ENCODE data around the gene WDR5.
A peak's percentile ranks its signal among the peaks of the same experiment; 100 is the strongest.

Gene WDR5

DNA sequence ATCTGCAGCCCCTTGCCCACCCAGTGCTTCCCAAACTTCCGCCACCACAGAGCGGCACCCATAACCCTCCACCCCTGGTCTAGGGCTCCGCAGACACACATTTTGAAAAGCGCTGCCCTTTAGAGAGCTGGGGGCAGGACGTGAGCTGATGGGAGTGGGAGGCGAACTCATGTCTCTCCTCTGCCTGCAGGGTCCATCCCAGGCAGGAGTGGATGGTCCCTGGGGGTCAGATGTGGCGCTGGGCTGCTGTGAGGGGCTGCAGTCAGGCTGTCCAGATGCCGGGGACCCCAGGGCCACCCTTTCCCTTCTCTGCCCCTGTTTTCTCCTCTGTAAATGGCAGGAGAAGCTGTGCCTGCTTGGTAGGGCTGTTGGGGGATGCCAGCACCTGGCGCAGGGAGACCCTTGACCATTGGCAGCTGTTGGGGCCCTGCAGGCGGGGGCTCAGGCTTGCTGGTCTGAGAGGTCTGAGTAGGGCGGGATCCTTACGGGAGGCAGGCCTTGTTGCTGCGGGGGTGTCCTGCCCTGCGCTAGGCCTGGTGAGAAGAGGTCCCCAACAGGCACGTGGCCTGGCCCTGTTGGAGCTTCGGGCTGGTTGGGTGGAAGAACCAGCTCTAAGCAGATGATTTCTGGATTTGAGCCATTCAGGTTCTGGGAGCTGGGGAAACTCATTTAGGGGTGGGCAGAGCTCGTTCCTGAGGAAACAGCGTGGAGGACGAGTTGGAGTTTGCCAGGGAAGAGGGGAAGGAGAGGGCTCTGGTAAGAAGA, 38.8 kb downstream of the WDR5 start:
- no peak for DNase-seq

DNA sequence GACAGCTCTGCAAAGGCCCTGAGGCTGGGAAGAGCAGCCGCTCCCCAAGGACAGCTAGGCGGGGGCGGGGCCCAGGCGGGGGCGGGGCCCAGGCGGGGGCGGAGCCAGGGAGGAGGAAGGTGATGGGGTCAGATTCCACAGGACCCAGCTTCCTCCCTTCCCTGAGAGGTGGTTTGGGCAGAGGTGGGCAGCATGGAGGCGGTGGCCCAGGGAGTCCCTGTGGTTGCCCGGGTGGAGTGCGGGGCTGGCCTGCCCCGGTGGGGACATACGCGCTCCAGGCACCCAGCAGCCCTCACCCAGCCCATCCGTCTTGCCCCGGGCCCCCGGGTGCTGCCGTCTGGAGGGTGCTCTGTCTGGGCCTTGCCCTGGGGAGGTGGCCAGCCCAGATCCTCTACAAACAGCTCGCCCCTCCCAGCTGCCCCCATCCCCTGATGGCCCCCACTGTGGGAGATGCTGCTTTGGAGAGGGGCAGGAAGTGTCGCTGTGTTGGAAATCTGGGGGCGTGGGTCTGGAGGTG, 39.5 kb downstream of the WDR5 start:
- DNase-seq, result no peak

DNA sequence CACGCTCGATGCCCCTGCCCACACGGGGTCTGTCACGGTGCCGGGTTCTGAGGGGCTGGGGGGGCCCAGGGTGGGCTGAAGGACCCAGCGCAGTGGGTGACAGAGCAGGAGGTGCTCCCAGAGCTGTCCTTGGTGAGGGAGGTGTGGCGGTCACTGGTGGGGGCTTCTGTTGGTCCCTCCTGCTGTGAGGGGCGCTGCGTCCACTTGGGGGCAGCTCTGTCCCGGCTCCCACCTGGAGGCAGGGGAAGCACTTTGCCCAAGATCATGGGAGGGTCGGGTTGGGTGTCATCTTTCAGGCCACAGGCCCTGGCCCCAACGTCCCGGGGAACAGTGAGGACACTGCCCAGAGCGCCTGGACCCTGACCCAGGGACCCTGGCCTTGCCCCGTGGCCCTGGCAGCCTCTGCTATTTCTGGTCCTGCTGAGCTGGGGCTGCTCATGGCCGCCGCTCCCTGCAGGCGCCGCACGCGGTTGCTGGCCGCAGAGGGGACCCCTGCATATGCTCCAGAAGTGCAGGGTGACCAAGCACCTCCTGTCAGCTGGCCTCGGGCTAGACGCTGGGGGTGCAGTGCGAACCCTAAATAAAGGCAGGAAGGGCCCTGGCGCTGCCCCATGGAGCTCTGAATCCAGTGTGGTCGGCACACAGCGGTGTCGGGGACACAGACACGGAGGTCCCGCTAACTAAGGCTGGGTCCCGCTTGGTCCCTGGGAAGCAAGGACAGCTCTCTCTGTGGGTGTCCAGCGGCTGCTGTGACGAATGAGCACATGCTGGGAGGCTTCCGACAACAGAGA, 40.1 kb downstream of the WDR5 start:
- DNase-seq, result peak; percentile 33

DNA sequence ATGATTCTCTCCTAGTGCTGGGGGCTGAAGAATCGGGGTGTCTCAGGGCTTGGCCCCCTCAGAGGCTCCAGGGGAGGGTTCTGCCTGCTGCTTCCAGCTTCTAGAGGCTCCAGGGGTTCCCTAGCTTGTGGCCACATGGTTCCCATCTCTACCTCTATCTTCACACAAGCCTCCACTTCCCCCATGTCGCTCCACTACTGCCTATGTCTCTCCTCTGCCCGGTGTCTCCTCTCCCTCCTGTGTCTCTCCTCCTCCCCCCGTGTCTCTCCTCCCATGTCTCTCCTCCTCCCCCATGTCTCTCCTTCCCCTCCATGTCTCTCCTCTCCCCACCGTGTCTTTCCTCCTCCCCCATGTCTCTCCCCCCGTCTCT, 40.7 kb downstream of the WDR5 start:
- DNase-seq, result no peak

DNA sequence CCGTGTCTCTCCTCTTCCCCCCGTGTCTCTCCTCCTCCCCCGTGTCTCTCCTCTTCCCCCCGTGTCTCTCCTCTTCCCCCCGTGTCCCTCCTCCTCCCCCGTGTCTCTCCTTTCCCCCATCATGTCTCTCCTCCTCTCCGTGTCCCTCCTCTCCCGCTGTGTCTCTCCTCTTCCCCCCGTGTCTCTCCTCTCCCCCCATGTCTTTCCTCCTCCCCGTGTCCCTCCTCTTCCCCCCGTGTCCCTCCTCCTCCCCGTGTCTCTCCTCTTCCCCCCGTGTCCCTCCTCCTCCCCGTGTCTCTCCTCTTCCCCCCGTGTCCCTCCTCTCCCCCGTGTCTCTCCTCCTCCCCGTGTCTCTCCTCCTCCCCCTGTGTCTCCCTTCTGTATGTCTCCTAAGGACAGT, 41.3 kb downstream of the WDR5 start:
- no peak for DNase-seq

DNA sequence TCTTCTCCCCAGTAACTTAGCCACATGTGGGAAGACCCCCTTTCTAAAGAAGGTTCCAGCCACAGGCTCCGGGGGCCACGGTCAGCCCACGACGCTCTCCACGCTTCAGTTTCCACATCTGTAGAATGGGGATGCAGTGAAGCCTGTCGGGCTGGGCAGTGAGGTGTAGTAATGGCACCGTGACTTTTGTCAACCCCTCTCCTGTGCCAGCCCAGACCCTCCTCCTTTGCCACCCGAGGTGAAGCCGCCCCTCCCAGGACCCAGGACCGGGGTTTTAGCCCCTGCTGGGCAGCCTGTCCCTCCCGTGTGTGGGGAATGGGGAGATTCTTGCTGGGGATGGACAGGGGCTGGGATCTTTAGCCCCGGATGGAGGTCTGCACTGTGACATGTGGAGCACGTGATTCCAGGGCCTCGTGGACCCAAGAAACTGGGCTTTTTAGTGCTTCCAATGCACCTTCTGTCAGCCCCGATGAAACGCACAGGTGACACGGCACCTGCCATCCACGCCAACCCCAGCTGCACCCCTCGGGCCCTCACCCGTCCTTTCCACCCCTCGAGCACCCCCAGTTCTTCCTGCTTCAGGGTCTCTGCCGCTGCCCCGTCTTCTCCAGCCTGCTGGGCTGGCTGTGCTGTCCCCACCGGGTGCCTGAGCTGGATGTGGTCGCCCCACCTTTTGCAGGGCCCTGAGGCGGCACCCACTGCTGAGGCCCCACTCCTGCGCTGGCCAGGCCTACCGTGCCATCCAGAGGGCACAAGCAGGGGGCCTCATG, 41.9 kb downstream of the WDR5 start:
- DNase-seq, result no peak

DNA sequence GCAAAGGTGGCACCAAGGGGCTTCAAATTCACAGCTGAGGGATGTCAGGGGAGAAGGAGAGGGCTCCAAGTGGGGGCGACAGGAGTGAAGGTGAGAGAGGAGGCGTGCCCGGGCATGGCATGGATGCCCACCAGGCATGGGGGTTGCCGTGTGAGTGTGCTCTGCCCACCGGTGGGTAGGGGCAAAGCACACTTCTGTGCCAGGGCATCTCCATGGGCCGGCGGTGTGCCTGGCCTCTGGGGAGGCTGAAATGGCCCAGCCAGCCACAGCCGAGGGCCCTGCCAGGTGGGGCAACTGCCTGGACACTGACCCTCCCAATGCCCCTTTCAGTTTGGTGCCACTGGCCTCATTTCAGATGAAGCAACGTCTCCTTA, 42.5 kb downstream of the WDR5 start:
- no peak for DNase-seq

DNA sequence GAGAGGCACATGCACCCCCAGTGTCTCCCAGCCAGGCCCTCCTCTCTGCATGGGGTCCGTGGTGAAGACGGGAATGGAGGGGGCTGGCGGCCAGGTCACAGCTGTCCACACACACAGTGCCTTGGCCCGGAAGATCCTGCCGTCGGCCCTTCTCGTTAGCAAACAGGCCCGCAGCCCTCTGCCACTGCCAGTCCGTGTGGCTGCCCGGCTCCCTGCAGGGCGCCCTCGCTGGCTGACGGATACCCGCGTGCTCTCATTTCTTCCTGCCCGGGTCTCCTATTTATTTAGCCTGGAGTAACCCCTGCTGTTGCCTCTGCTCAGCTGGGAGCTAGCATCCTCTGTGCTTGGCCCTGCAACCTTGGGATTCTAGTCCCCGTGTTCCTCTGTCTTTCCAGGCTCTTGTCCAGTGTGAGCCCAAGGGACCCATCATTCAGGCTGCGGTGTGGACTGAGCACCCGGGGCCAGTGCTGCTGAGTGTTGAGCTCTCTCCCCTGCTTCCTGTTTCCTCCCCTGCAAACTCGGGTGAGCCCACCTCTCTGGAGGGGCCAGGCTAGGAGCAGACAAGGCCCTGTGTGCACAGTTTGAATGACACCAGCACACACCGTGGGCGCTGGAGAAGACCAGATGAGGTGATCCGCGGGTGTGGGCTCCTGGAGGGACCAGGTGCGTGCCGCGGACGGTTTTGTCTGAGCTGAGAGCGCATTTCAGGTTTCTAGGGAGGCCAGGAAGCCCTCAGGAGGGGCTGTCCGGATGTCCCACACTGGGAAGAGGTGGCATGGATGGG, 43.1 kb downstream of the WDR5 start:
- DNase-seq, result peak; percentile 68

DNA sequence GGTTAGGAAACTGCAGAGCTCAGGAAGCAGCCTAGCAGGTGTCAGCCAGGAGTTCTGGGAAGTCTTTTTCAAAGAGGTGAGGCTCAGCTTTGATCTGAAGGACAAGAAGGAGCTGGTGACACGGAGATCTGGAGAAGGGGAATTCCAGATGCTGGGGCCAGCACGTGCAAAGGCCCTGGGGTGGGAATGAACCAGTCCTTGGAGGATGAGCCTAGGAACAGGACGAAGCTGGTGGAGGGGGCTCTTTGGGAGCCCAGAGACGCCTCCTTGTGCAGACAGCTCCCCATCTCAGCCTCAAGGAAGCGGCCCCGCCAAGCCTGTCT, 43.7 kb downstream of the WDR5 start:
- DNase-seq, result no peak

DNA sequence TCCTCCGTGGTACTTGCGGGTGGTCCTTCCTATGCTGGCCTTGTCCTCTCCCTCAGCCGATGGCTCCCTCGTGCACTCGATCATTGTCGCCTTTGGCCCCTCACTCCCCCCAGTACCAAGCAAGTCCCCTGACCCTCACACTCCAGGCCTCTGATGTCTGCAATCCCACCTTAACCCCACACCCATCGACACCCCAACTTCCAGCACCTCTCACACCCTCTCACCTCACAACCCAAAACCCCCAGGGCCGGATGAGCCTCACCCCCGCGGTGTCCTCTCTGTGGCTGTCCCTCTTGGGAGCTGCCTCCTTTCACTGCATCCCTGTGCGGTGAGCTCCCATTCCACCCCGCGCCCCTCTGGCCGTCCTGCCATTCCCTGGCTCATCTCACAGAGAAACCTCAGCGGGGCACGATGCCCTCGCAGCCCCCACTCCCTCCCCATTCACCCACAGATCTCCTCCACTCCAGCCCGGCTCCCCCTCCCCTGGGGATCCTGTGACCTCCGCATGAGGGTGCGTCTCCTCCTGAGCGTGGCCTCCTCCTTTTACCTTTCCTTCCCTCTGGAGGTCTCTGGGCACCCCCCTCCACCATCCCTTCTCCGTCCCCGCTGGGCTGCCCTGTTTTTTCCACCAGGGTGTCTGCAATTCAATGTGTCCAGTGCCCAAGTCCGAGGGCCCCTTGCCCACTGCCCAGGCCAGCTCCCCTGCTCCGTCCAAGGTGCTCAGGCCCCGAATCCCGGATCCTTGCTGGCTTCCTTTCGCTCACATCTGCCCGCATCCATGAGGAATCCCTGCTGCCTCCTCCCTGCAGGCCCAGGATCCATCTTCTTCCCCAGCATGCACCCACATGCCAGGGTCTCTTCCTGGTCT, 44.3 kb downstream of the WDR5 start:
- no peak for DNase-seq

DNA sequence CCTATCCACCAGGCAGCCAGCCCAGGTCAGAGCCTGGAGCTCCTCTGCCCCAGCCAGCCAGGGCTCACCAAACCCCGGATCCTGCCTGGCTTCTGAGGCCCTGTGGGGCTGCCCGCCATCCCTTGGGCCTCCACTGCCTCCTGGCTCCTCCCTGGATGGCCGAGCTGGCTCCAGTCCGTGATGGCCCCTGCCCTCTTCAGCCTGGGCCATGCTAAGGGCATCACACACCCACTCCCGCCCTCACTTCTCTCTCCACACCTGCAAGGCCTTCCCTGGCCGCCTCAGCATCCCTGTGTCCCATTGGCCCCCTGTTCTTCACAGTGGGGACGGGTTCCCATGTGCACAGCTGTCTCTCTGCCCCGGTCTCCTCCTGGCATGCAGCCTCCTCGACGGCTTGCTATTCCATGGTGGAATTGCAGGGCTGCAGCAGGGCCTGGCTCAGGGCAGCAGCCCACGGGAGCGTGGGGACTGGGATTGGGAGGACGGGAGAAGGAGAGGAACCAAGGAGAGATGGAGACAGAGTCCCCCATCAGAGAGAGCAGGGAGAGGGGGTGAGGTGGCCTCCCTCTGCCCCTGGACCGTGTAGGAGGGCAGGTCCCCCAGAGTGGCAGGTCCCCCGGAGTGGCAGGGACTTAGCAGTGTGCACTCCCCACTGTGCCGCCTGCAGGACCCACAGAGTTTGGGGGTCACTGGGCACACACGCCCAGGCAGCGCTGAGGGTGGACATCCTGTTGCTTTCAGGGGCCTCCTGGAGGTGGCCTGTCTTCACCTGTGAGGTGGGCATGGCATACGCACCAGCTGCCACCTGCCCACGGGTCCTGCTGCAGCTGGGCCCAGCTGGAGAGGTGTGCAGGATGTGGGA, 45.1 kb downstream of the WDR5 start:
- no peak for DNase-seq

DNA sequence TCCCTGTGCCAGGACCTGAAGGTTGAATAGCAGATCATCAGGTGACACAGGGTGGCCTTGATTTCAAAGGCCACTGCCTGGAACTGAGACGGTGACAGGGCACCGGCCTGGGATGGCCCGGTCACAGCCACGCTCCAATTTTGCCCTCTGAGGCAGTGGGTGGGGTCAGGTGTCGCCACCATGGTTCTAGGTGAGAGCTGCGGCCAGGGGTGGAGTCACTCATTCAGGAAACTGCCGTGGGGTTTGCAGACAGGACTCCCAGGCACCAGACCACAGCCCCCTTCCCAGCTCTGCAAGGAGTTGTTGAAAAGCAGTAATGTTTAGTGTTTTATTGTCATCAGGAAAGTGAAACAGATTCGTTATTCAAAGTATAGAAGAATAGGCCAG, 45.8 kb downstream of the WDR5 start:
- DNase-seq, result no peak

DNA sequence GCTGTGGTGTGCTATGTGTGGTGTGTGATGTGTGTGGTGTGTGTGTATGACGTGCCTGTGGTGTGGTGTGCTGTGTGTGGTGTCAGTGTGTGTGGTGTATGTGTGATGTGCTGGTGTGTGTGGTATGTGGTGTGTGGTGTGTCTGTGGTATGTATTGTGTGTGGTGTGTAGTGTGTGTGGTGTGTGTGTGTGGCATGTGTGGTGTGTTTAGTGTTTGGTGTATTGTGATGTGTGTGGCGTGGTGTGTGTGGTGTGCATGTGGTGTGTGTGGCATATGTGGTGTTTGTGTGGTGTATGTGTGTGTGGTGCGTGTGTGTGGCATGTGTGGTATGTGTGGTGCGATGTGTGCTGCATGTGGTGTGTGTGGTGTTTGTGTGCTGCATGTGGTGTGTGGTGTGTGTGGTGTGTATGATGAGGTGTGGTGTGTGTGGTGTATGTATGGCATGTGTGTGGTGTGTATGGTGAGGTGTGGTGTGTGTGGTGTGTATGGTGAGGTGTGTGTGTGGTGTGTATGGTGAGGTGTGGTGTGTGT, 46.7 kb downstream of the WDR5 start:
- no peak for DNase-seq

DNA sequence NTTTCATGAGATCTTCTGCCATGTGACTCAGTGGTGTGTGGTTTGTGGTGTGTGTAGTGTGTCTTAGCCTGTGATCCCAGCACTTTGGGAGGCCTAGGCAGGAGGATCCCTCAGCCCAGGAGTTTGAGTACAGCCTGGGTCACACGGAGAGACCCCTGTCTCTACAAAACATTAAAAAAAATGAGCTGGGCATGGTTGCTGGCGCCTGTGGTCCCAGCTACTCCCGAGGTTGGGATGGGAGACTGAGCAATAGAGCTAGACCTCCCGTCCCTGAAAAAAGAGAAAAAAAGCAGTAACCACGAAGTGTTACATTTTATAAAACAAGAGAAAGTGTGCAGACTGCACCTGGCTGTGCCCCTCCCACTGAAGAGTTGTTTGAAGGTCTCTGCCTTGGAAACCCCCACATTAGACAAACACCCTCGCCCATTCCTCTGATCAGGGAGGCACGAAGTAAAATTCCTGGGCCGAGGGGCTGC, 49.7 kb downstream of the WDR5 start:
- peak; percentile 42 for DNase-seq

DNA sequence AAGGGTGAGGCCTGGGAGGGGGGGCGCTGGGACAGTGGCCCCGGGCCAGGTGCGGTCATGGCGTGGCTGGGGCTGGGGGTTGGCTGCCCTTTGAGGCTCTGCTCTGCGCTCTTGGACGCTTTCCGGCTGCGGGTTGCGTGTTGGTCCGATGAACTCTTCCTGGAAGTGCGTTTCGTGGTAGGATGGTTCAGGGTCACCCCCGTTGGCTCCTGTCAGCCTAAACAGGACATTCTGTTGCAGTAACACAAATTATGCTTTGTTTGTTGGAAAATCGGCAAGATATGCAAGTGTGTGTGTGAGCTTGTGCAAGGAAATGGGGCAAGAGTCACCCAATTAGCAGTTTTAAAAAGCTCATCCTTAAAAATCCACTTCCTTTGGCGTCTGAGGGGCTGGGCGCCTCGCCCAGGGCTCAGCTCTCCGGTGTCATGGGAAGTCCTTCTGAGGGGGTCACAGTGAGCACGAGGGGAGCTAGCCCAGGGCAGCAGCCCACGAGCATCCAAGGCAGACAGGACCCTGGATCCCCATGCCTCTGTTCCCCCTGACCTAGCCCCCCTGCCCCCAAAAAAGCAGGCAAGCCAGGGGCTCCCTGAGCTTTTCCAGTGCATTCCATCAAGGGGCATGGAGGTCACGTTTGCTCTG, 50.7 kb downstream of the WDR5 start:
- DNase-seq, result no peak

DNA sequence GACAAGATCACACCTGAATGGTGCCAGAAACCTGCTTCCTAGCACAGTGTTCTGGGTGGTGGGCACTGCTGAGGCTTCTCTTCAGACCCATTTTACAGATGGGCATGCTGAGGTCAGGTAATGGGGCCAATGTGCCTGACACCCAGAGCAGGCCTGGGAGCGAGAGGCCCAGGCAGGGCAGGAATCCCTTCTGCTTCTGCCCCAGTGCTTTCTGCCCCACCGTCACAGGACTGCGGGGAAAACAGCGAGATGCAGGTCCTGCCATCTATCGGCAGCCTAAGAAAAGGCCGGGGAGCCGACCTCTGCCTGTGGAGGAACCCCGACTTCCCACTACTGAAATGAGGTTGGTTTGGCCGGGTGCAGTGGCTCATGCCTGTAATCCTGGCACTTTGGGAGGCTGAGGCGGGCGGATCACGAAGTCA, 51.2 kb downstream of the WDR5 start:
- DNase-seq, result no peak

DNA sequence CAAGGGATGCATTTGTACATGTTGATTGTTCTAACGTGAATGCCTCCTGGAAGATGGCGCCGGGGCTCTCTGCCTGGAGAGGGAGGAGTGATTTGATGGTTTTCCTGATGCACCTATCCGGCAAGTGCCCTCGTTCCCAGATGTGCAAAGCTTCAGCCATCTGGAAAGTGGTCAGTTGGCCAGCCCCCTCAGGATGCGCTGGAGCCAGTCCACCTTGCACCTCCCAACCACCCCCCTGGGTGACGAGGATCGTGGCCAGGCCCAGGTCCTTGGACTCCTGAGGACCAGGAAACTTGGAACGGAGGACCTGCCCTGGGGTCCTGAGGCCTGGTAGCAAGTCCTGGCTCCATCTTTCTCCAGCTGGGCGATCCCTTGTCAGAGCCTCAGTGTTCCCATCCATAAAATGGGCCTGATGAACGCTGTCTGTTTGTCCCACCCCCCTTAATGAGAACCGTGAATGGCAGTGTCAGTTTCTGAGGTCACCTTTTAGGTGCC, 52.1 kb downstream of the WDR5 start:
- no peak for DNase-seq

DNA sequence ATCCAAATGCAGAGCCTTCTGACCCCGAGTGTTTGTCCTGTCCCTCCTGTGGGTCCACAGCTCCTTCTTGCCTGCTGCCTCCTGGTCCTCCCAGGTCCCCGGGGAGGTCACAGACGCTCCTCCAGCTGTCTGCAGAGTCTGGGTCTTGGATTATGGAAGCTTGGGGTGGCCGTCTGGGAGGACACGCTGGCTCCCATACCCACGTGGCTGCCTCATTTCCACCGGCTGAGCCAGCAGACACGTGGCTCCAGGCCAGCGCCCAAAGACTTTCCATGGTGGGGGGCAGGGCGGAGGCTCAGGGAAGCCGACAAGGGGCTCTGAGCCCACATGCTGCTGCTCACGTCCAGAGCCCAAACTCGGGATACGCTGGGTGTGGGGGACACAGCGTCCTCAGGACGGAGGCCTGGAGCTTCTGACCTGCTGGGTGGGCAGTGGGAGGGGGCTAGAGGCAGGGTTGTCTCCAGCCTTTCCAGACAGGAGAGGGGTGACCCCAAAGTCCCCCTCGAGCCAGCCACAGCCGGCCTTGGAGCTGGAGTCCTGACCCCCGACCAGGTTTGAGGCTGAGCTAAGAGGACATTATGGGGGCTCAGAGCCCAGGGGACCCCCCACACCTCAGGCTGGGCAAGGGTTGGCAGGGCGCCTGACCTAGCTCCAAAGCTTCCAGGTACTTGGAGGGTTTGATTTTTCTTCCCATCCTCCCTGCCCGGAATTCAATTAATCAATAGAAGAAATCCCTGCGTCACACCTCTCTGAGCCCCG, 52.7 kb downstream of the WDR5 start:
- DNase-seq, result peak; percentile 56

DNA sequence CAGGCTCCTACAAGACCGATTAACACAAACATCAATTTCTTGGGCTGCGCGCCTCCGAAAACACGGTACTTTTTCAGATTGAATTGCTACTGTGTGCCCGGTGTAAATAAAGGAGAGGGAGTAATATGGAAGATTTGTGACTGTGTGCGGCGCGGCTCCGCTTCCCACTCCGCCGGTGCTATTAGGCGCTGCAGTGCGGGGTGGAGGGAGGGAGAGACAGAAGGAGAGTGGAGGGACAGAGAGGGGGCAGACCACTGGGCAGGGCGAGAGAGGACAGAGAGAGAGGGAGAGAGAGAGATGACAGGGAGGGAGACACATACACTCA, 53.2 kb downstream of the WDR5 start:
- DNase-seq, result no peak
